HL-60/S4 (cell line): ENCODE data around the gene REG1A.

Source experiments
- in situ Hi-C: fragments of 300-500 bp; cut with MboI; formaldehyde crosslinking; loops from 2 replicates; pipeline ENCODE4 v1.14.3; 2022; ENCODE audit warnings: low sequenced_read_pairs

The REG1A gene

GRCh38 chr2:79120194-79120713 lies at the start of gene REG1A:
REG1A (plus strand) TSS chr2:79120488; CDS start chr2:79120862, 374 bp downstream.
- in situ Hi-C loops, result no loop called here

- in situ Hi-C loops, result no loop called here
These were observed 49.2 kb upstream of the REG1A start for GRCh38 chr2:79071078-79071477.

- in situ Hi-C loops, result no loop called here
These were observed 37.3 kb upstream of the REG1A start for GRCh38 chr2:79082987-79083386.

- in situ Hi-C loops, result no loop called here
These were observed 36.6 kb upstream of the REG1A start for GRCh38 chr2:79083597-79084251.

- in situ Hi-C loops, result no loop called here
These were observed 35.7 kb upstream of the REG1A start for GRCh38 chr2:79084495-79085135.

GRCh38 chr2:79085382-79085781 lies 34.9 kb upstream of the REG1A start:
- in situ Hi-C loops, result no loop called here

- in situ Hi-C loops, result no loop called here
These were observed 34.0 kb upstream of the REG1A start for GRCh38 chr2:79086255-79086654.

- in situ Hi-C loops, result no loop called here
These were observed 32.4 kb upstream of the REG1A start, which contains the start of gene REG1B for GRCh38 chr2:79087785-79088364. REG1B (minus strand) TSS chr2:79087993; CDS start chr2:79087612, 381 bp downstream.

GRCh38 chr2:79090693-79091092 lies 29.6 kb upstream of the REG1A start:
- in situ Hi-C loops, result no loop called here

- in situ Hi-C loops, result no loop called here
These were observed 22.4 kb upstream of the REG1A start for GRCh38 chr2:79097843-79098242.

- in situ Hi-C loops, result no loop called here
These were observed 21.1 kb upstream of the REG1A start for GRCh38 chr2:79099140-79099686.

- in situ Hi-C loops, result no loop called here
These were observed 20.0 kb upstream of the REG1A start for GRCh38 chr2:79100285-79100684.

- in situ Hi-C loops, result no loop called here
These were observed 19.3 kb upstream of the REG1A start for GRCh38 chr2:79101024-79101423.

GRCh38 chr2:79103214-79103613 lies 17.1 kb upstream of the REG1A start:
- in situ Hi-C loops, result no loop called here

GRCh38 chr2:79105259-79105658 lies 15.0 kb upstream of the REG1A start:
- in situ Hi-C loops, result no loop called here

GRCh38 chr2:79112269-79112668 lies 8.0 kb upstream of the REG1A start:
- in situ Hi-C loops, result no loop called here

GRCh38 chr2:79114797-79115494 lies 5.3 kb upstream of the REG1A start:
- in situ Hi-C loops, result no loop called here

- in situ Hi-C loops, result no loop called here
These were observed 3.0 kb upstream of the REG1A start for GRCh38 chr2:79116997-79117928.

- in situ Hi-C loops, result no loop called here
These were observed 2.4 kb downstream of the REG1A start for GRCh38 chr2:79122676-79123075.
